Measurements from ENCODE around the gene RBM14.
A peak's percentile ranks its signal among the peaks of the same experiment; 100 is the strongest.
"Not testable (repeated sequence)": the region's sequence is repeated elsewhere in the genome, so short reads cannot be mapped to it uniquely, and the experiment has no call there.

RBM14 gene

GRCh38 chr11:66616379-66617154 is at the start of gene RBM14:
Gene RBM14, plus strand, starts transcription at chr11:66616630. Its CDS starts 91 bp downstream, at chr11:66616721.
- no peak for TF ChIP-seq JUND (IDR thresholded peaks at IDR 0.05; ENCODE audit: low read depth)
- in situ Hi-C loops (cut with HindIII; ENCODE audit: low pct_unique_long_range_greater_than_20kb, low sequenced_read_pairs) = no loop called here
- peak; percentile 100 for DNase-seq (ENCODE audit: low read depth in 1 of 2, low spot score in 1 of 2)

DNA sequence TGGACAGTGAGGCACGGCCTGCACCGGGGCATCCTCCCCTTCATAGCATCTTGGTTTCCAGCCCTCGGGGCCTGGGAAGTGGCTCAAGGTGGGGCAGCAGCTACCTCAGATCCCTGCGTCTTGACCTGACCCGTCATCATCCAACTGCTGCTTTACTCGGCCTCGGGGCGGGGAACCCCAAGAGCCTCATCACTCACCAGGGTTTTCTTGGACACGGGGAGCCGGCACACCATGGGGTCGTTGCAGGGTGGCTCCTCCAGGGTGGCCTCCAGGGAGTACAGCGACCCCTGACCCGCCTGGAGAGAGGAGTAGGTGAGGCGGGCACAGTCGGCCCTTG is 48.7 kb upstream of the RBM14 start:
- TF ChIP-seq JUND (IDR thresholded peaks at IDR 0.05; ENCODE audit: low read depth) = no peak
- no peak for DNase-seq (ENCODE audit: low read depth in 1 of 2, low spot score in 1 of 2)
- in situ Hi-C loops (cut with HindIII; ENCODE audit: low pct_unique_long_range_greater_than_20kb, low sequenced_read_pairs) = no loop called here

DNA sequence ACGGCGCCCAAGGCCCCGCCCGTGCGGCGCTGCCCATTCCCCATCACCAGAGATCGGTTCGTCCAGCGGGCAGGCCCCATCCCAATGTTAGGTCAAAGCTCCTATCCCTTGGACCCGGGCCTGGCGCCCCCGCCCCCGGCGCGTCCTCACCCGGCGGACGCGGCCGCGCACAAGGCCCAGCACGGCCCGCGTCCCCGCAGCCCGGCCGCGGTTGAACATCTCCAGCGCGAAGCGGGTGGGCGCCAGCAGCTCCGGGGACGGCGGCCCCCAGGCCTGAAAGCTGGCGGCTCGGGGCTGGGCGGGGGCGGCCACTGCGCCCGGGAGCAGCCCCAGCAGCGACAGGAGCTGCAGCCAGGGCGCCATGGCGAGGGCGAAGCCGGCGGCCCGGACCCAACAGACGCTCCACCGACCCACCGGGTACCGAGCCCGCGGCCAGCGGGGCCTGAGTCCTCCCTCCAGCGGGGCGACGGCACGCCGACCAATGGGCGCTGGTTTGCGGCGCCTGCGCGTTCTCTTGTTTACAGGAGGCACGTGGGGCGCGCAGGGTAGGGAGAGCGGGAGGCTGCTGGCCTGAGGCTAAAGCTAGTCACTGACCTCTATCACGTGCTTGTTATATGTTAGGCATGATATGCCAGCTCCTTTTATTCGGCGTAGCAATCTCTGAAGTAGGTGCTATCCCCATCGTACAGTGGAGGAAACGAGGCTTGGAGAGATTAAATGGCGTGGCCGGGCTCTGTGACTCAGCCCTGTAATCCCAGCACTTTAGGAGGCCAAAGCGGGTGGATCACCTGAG is 48.1 kb upstream of the RBM14 start, which contains the start of gene CTSF:
Gene CTSF, minus strand, starts transcription at position 483 of the 793 bp plus-strand sequence. Its CDS starts 120 bp downstream, at position 363.
- no peak for TF ChIP-seq JUND (IDR thresholded peaks at IDR 0.05; ENCODE audit: low read depth)
- in situ Hi-C loops (cut with HindIII; ENCODE audit: low pct_unique_long_range_greater_than_20kb, low sequenced_read_pairs) = no loop called here
- peak; percentile 92 to 100 for DNase-seq (ENCODE audit: low read depth in 1 of 2, low spot score in 1 of 2)

GRCh38 chr11:66569076-66569475 is 47.4 kb upstream of the RBM14 start:
- in situ Hi-C loops (cut with HindIII; ENCODE audit: low pct_unique_long_range_greater_than_20kb, low sequenced_read_pairs) = no loop called here
- no peak for DNase-seq (ENCODE audit: low read depth in 1 of 2, low spot score in 1 of 2)

DNA sequence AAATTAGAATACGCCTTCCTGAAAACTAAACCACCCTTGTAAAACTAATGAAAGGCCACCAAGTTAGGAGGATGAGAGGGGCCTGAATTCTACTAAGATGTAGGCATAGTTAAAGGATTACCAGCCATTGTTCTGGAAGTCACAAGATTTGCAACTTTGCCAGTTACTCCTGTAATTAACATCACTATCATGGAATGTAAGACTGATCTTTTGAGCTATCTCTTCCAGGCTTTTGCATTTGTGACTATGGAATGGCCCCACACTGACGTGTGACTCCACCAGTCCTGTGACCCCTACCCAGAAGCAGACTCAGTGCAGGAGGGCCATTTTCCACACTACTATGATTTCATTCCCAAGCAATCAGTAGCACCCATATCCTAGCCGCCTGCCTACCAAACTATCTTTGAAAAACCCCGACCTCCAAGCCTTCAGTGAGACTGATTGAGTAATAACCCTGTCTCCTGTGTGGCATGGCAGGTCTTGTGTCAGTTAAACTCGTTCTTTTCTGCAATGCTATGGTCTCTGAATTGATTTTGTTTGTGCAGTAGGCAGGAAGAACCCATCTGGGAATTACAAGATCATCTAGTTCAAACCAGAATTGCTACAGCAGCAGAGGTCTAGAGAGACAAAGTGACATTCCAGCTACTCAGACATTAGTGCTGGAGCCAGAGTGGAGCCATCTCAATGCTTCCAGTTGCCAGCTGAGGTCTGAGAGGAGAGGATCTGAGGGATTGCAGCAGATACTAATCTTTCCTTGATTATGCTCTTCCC is 46.2 kb upstream of the RBM14 start:
- in situ Hi-C loops (cut with HindIII; ENCODE audit: low pct_unique_long_range_greater_than_20kb, low sequenced_read_pairs) = no loop called here
- DNase-seq (ENCODE audit: low read depth in 1 of 2, low spot score in 1 of 2) = no peak
- TF ChIP-seq JUND (IDR thresholded peaks at IDR 0.05; ENCODE audit: low read depth) = no peak

More at GRCh38 chr11:66569076-66569475, 47.4 kb upstream of the RBM14 start:
- TF ChIP-seq JUND (IDR thresholded peaks at IDR 0.05; ENCODE audit: low read depth) = no peak

GRCh38 chr11:66570850-66571180 is 45.6 kb upstream of the RBM14 start:
- no peak for DNase-seq (ENCODE audit: low read depth in 1 of 2, low spot score in 1 of 2)
- TF ChIP-seq JUND (IDR thresholded peaks at IDR 0.05; ENCODE audit: low read depth) = no peak
- in situ Hi-C loops (cut with HindIII; ENCODE audit: low pct_unique_long_range_greater_than_20kb, low sequenced_read_pairs) = no loop called here

DNA sequence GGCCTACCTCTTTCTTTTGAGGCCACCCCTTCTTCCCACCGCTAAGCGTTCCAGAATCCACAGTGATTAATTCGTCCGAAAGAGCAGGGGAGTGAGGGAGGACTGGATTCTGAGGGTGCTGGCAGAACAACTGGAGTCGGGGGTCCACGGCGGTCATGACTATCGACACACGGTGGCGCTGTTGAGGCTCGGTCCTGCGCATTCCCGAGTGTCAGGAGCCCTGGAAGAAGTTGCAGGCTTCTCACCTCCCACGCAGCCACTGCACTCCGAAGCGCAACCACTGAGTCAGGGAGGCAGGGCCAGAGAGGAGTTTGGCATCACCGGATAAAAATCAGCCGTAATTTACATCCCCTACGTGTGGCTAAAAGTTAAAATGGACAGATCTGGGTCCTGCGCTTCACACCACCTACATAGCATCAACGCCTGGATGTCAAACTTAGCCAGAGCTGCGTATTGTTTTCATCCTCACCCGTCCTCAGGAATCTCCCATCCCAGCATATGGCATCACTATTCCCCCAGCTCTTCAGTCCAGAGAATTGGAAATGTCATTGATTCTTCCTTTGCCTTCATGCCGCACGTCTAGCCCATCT is 37.3 kb upstream of the RBM14 start:
- in situ Hi-C loops (cut with HindIII; ENCODE audit: low pct_unique_long_range_greater_than_20kb, low sequenced_read_pairs) = no loop called here
- peak; percentile 76 to 89 for DNase-seq (ENCODE audit: low read depth in 1 of 2, low spot score in 1 of 2)
- no peak for TF ChIP-seq JUND (IDR thresholded peaks at IDR 0.05; ENCODE audit: low read depth)

DNA sequence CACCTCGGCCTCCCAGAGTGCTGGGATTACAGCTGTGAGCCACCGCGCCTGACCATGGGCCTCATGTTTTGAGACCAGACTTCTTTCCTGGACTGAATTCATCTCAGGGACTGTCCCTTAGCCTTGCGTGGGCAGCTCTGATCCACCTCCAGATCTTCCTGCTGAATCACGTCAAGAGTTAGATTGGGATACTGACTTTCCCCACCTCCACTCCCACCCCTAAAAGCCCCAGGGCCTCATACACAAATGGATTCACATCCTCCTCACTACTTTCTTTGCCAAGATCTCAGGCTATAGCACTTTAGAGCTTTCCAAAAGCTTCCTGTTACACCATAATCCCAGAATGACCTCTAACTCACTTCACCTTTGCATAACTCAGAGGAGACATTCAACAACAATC is 35.6 kb upstream of the RBM14 start:
- no peak for TF ChIP-seq JUND (IDR thresholded peaks at IDR 0.05; ENCODE audit: low read depth)
- in situ Hi-C loops (cut with HindIII; ENCODE audit: low pct_unique_long_range_greater_than_20kb, low sequenced_read_pairs) = no loop called here

DNA sequence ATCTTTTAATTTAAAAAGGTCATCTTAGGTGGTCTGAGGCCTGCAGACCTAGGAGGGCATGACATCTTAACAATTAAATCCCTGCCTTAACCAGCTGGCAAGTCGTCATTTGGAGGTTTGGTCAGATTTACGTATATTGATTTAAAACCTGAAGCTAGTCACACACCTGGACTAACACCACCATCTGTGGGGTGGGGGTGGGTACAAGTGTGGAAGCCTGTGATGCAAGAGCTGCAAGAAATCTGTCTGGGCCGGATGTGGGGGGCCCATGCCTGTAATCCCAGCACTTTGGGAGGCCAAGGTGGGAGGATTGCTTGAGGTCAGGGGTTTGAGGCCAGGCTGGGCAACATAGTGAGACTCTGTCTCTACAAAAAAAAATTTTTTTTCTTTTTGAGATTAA is 35.2 kb upstream of the RBM14 start:
- in situ Hi-C loops (cut with HindIII; ENCODE audit: low pct_unique_long_range_greater_than_20kb, low sequenced_read_pairs) = no loop called here
- no peak for TF ChIP-seq JUND (IDR thresholded peaks at IDR 0.05; ENCODE audit: low read depth)

More for the DNA sequence above, 35.6 kb upstream of the RBM14 start:
- DNase-seq (ENCODE audit: low read depth in 1 of 2, low spot score in 1 of 2) = no peak

DNA sequence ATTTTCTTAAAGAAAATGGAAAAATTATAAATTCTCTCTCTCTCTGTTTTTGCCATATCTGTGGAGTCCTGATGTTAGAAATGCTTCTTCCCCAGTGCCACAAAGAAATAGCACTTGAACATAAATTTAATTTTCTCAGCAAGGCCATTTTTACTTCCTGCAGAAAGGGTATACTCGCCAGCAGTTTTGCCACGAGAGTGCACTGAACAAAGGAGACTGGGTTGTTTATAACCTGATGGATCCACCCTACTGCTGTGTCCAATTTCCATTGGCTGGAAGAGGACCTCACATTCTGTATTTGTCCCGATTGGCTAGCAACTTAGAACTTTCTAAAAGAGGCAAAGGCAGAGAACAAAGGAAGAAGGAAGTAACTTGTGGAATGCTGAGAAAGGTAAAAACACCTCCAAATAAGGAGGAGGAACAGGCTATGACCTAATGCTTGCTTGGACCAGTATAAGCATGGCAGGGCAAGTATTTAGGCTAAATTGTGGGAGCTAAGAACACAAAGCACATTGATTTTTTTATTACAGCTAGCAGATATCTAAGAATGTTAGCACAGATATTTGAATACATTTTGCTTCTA is 33.8 kb upstream of the RBM14 start:
- in situ Hi-C loops (cut with HindIII; ENCODE audit: low pct_unique_long_range_greater_than_20kb, low sequenced_read_pairs); DNase-seq (ENCODE audit: low read depth in 1 of 2, low spot score in 1 of 2): not testable (repeated sequence)

More for the DNA sequence above, 35.2 kb upstream of the RBM14 start:
- DNase-seq (ENCODE audit: low read depth in 1 of 2, low spot score in 1 of 2) = no peak

- DNase-seq (ENCODE audit: low read depth in 1 of 2, low spot score in 1 of 2); in situ Hi-C loops (cut with HindIII; ENCODE audit: low pct_unique_long_range_greater_than_20kb, low sequenced_read_pairs): not testable (repeated sequence)
These were observed 31.0 kb upstream of the RBM14 start for GRCh38 chr11:66585447-66585846.

GRCh38 chr11:66586136-66586535 is 30.3 kb upstream of the RBM14 start:
- no peak for DNase-seq (ENCODE audit: low read depth in 1 of 2, low spot score in 1 of 2)
- no peak for TF ChIP-seq JUND (IDR thresholded peaks at IDR 0.05; ENCODE audit: low read depth)
- in situ Hi-C loops (cut with HindIII; ENCODE audit: low pct_unique_long_range_greater_than_20kb, low sequenced_read_pairs) = no loop called here

DNA sequence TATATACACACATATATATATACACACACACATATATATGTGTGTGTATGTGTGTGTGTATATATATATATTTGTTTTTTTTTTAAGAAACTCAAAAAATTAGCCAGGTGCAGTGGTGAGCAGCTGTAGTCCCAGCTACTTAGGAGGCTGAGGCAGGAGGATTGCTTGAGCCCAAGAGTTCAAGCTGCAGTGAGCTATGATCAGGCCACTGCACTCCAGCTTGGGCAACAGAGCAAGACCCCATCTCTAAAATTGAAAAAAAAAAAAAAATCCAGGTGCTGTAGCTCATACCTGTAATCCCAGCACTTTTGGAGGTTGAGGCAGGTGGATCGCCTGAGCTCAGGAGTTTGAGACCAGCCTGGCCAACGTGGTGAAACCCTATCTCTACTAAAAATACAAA is 27.1 kb upstream of the RBM14 start:
- in situ Hi-C loops (cut with HindIII; ENCODE audit: low pct_unique_long_range_greater_than_20kb, low sequenced_read_pairs); DNase-seq (ENCODE audit: low read depth in 1 of 2, low spot score in 1 of 2): not testable (repeated sequence)

Measured in T47D (cell line).